SK-N-SH (cell line): Measurements from ENCODE around the gene RBMS3. TPM values are rescaled to one million over a fixed set of nuclear protein-coding genes. Genes with fewer than 3 reads are reported as not detected.

Experiments
- CTCF ChIA-PET: fragments of 300-600, 350-600 bp; formaldehyde crosslinking; extraction: SDS; loops from one replicate; lab custom pipeline; 2021; lab: Yijun Ruan, JAX
- POLR2A ChIA-PET: fragments of 350-600 bp; sonication (Branson Sonifier 250); formaldehyde crosslinking; extraction: SDS; loops from one replicate; lab custom pipeline; 2020; ENCODE audit warnings: antibody characterized with exemption, inconsistent platforms; lab: Yijun Ruan, JAX
- DNase-seq: peaks from one replicate; pipeline ENCODE4 v3.0.0; 2012
- H2AFZ ChIP-seq: fragments of 200-600 bp; sonication (generic); 2 replicates; pipeline ENCODE4 v1.8.1; 2016; ENCODE audit warnings: antibody characterized with exemption, mild to moderate bottlenecking, low read depth
- H3F3A ChIP-seq: fragments of 200-600 bp; sonication (generic); replicated peaks from 2 replicates; pipeline ENCODE3; 2016; ENCODE audit warnings: antibody characterized with exemption, mild to moderate bottlenecking; ENCODE audit not compliant: insufficient read depth
- H3K27ac ChIP-seq, 2 experiments: fragments of 200-500 bp in 1 of 2; fragments of 200-600 bp in 1 of 2; sonication (Bioruptor generic) in 1 of 2; sonication (generic), shearing (Covaris generic) in 1 of 2; 2 replicates each; pipeline versions ENCODE4 v1.5.1 to v1.6.1; 2014 to 2016; ENCODE audit warnings: low read depth in 2 of 2, inconsistent platforms in 1 of 2, low read length in 1 of 2, mild to moderate bottlenecking in 1 of 2, mixed read lengths in 1 of 2
- H3K27me3 ChIP-seq: fragments of 200-600 bp; sonication (generic), shearing (Covaris generic); 2 replicates; pipeline ENCODE4 v1.6.1; 2016; ENCODE audit warnings: mixed run types; ENCODE audit not compliant: insufficient read depth
- H3K36me3 ChIP-seq, 2 experiments: fragments of 200-500 bp in 1 of 2; fragments of 200-600 bp in 1 of 2; sonication (Bioruptor generic) in 1 of 2; sonication (generic) in 1 of 2; replicated peaks in 1 of 2; 2 replicates each; pipeline versions ENCODE3 to v1.5.1; 2014 to 2016; ENCODE audit warnings: low read length in 1 of 2, mild to moderate bottlenecking in 1 of 2; ENCODE audit not compliant: insufficient read depth in 2 of 2, control insufficient read depth in 1 of 2
- H3K4me1 ChIP-seq, 2 experiments: fragments of 200-500 bp in 1 of 2; fragments of 200-600 bp in 1 of 2; sonication (Bioruptor generic) in 1 of 2; sonication (generic), shearing (Covaris generic) in 1 of 2; 2 replicates each; pipeline versions ENCODE4 v1.5.1 to v1.6.1; 2014 to 2016; ENCODE audit warnings: low read depth in 1 of 2, low read length in 1 of 2, mixed run types in 1 of 2; ENCODE audit not compliant: insufficient read depth in 2 of 2, control insufficient read depth in 1 of 2
- H3K4me2 ChIP-seq: fragments of 200-600 bp; sonication (generic), shearing (Covaris generic); 2 replicates; pipeline ENCODE4 v1.6.1; 2017; ENCODE audit warnings: mixed run types
- H3K4me3 ChIP-seq, 2 experiments: fragments of 200-500 bp in 1 of 2; fragments of 200-600 bp in 1 of 2; sonication (Bioruptor generic) in 1 of 2; sonication (generic), shearing (Covaris generic) in 1 of 2; 2 replicates each; pipeline versions ENCODE4 v1.5.1 to v1.8.1; 2014 to 2016; ENCODE audit warnings: low read depth in 2 of 2, inconsistent platforms in 1 of 2, low read length in 1 of 2, mild to moderate bottlenecking in 1 of 2, mixed read lengths in 1 of 2, moderate library complexity in 1 of 2
- H3K79me2 ChIP-seq: fragments of 200-600 bp; sonication (generic); 2 replicates; pipeline ENCODE4 v1.8.1; 2017; ENCODE audit warnings: mild to moderate bottlenecking; ENCODE audit not compliant: insufficient read depth
- H3K9ac ChIP-seq: fragments of 200-600 bp; sonication (generic); 2 replicates; pipeline ENCODE4 v1.6.1; 2017; ENCODE audit warnings: mixed run types
- H3K9me2 ChIP-seq: fragments of 200-600 bp; sonication (generic); 2 replicates; pipeline ENCODE4 v1.6.1; 2017; ENCODE audit warnings: mixed run types
- H3K9me3 ChIP-seq: fragments of 200-600 bp; sonication (generic); 2 replicates; pipeline ENCODE4 v1.6.1; 2017; ENCODE audit warnings: mixed run types, mild to moderate bottlenecking, moderate library complexity
- H4K20me1 ChIP-seq: fragments of 200-600 bp; sonication (generic); 2 replicates; pipeline ENCODE4 v1.6.1; 2017; ENCODE audit warnings: mild to moderate bottlenecking, mixed run types; ENCODE audit not compliant: insufficient read depth
- EP300 ChIP-seq, 2 experiments: IDR thresholded peaks; 2 replicates each; pipeline versions ENCODE4 v1.4.0 to v1.6.1; 2012; ENCODE audit warnings: borderline replicate concordance in 1 of 2, low read depth in 1 of 2, low read length in 1 of 2
- FOSL2 ChIP-seq: IDR thresholded peaks from 2 replicates; pipeline ENCODE4 v1.4.0; 2012; ENCODE audit warnings: low read depth, mild to moderate bottlenecking, moderate library complexity, borderline replicate concordance
- FOXM1 ChIP-seq: IDR thresholded peaks from 2 replicates; pipeline ENCODE4 v1.4.0; 2012; ENCODE audit warnings: low read depth, mild to moderate bottlenecking
- GABPA ChIP-seq: IDR thresholded peaks from 2 replicates; pipeline ENCODE4 v1.4.0; 2012; ENCODE audit warnings: low read depth, mild to moderate bottlenecking
- GATA2 ChIP-seq: sonication (generic); formaldehyde crosslinking; IDR thresholded peaks from 2 replicates; pipeline ENCODE4 v1.5.0; 2020; ENCODE audit warnings: mild to moderate bottlenecking, missing genetic modification reagents
- JUND ChIP-seq: IDR thresholded peaks from 2 replicates; pipeline ENCODE4 v1.4.0; 2012
- MAX ChIP-seq: IDR thresholded peaks from 2 replicates; pipeline ENCODE4 v1.4.0; 2012; ENCODE audit warnings: low read depth
- NRF1 ChIP-seq: IDR thresholded peaks from 2 replicates; pipeline ENCODE4 v1.6.1; 2012; ENCODE audit warnings: low read depth, mild to moderate bottlenecking, low read length
- PBX3 ChIP-seq: IDR thresholded peaks from 2 replicates; pipeline ENCODE4; 2012
- RXRA ChIP-seq: IDR thresholded peaks from 2 replicates; pipeline ENCODE4 v1.4.0; 2012; ENCODE audit warnings: low read depth, mild to moderate bottlenecking, borderline replicate concordance
- TCF12 ChIP-seq: IDR thresholded peaks from 2 replicates; pipeline ENCODE4 v1.4.0; 2012
- USF1 ChIP-seq: IDR thresholded peaks from 2 replicates; pipeline ENCODE4 v1.4.0; 2012; ENCODE audit warnings: low read depth, borderline replicate concordance
- USF2 ChIP-seq: fragments of 150-350 bp; IDR thresholded peaks from 2 replicates; pipeline ENCODE4 v1.6.1; 2017; ENCODE audit warnings: antibody characterized with exemption, low read length, low read depth, borderline replicate concordance
- WGBS: methylation state at CpG from one replicate; pipeline ENCODE4 v1.1.6; 2017; ENCODE audit warnings: low lambda C conversion rate; 5-methylcytosine and 5-hydroxymethylcytosine counted together
- polyA plus RNA-seq, 3 experiments: library from polyadenylated mRNA; depleted of rRNA; stranded (reverse); fragments of >200 nt; gene quantifications; 2 replicates each; pipeline ENCODE4 v1.2.3, GENCODE V29; 2012
- TF ChIP-seq, protein P1 (sequence below): IDR thresholded peaks from 2 replicates; pipeline ENCODE4 v1.4.0; 2012; ENCODE audit warnings: low read depth, borderline replicate concordance

The RBMS3 gene
- polyA plus RNA-seq, 1 of the 3 experiments (the other 2 are of a cell fraction) = 8.2 TPM

- H3K9me3 ChIP-seq = no peaks in the 10 kb centered on the region
- TF ChIP-seq JUND (no peak), FOSL2 (no peak)
- no peaks in the 10 kb centered on the region for H4K20me1 ChIP-seq
- CTCF ChIA-PET = no interaction called here
- H3K4me2 ChIP-seq = no peak overlapping the region
- no peak overlapping the region for H2AFZ ChIP-seq
- H3K79me2 ChIP-seq = peaks cover 28% of the 10 kb centered on the region; the same call in 1 of the 2 replicates
- peaks cover 0 to 6% of the 10 kb centered on the region in 2 experiments for H3K36me3 ChIP-seq
- no peaks in the 10 kb centered on the region for H3F3A ChIP-seq
- H3K4me3 ChIP-seq = no peak overlapping the region
- no peak overlapping the region for H3K9ac ChIP-seq
- no peak for DNase-seq
- POLR2A ChIA-PET = no interaction called here
- no peaks in the 10 kb centered on the region for H3K27me3 ChIP-seq
- no peaks in the 10 kb centered on the region for H3K9me2 ChIP-seq
- peak overlapping the region in 1 of 2 experiments; percentile 39; a peak in 1 of 4 replicates for H3K27ac ChIP-seq
- peaks cover 0 to 26% of the 10 kb centered on the region in 2 experiments; a peak in 2 of 4 replicates for H3K4me1 ChIP-seq
These were observed 303.0 kb downstream of the RBMS3 start for GRCh38 chr3:29583861-29584260.

- Histone ChIP-seq H3K4me1 (peaks cover 0 to 26% of the 10 kb centered on the region in 2 experiments; a peak in 2 of 4 replicates), H3K9ac (no peak overlapping the region), H3F3A (no peaks in the 10 kb centered on the region), H3K4me3 (no peak overlapping the region), H4K20me1 (no peaks in the 10 kb centered on the region), H3K79me2 (peaks cover 24% of the 10 kb centered on the region; the same call in 1 of the 2 replicates), H3K9me2 (no peaks in the 10 kb centered on the region), H3K36me3 (peaks cover 8 to 9% of the 10 kb centered on the region in 2 experiments), H3K27me3 (no peaks in the 10 kb centered on the region), H3K27ac (no peak overlapping the region), H3K9me3 (no peaks in the 10 kb centered on the region), H3K4me2 (no peak overlapping the region), H2AFZ (no peak overlapping the region)
- WGBS = 100% methylated on average over 3 of the region's 3 CpGs
- CTCF ChIA-PET = no interaction called here
- POLR2A ChIA-PET = no interaction called here
- no peak for DNase-seq
- TF ChIP-seq MAX (no peak), USF2 (no peak), TCF12 (no peak), GABPA (no peak), NRF1 (no peak), USF1 (no peak), PBX3 (no peak), GATA2 (no peak), RXRA (no peak), FOXM1 (no peak), EP300 (IDR thresholded peaks at IDR 0.05; ENCODE audit: borderline replicate concordance in 1 of 2, low read depth in 1 of 2, low read length in 1 of 2) (no peak)
- TF ChIP-seq, protein P1, sequence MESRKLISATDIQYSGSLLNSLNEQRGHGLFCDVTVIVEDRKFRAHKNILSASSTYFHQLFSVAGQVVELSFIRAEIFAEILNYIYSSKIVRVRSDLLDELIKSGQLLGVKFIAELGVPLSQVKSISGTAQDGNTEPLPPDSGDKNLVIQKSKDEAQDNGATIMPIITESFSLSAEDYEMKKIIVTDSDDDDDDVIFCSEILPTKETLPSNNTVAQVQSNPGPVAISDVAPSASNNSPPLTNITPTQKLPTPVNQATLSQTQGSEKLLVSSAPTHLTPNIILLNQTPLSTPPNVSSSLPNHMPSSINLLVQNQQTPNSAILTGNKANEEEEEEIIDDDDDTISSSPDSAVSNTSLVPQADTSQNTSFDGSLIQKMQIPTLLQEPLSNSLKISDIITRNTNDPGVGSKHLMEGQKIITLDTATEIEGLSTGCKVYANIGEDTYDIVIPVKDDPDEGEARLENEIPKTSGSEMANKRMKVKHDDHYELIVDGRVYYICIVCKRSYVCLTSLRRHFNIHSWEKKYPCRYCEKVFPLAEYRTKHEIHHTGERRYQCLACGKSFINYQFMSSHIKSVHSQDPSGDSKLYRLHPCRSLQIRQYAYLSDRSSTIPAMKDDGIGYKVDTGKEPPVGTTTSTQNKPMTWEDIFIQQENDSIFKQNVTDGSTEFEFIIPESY = no peak
These were observed 304.5 kb downstream of the RBMS3 start for GRCh38 chr3:29585368-29585767.
